GM18868 (cell line): ENCODE data around the gene RRAGC.
"Not testable (repeated sequence)": the region's sequence is repeated elsewhere in the genome, so short reads cannot be mapped to it uniquely, and the experiment has no call there.

ENCODE experiments used
- ATAC-seq: cut with Tn5 transposase; IDR thresholded peaks from one replicate; pipeline ENCODE4 v1.9.1; 2021; ENCODE audit warnings: mild to moderate bottlenecking, moderate library complexity; ENCODE audit not compliant: unreplicated experiment

RRAGC gene

GRCh38 chr1:38858833-38859560, 575 bp downstream of the RRAGC start:
- ATAC-seq = peak; percentile 25

GRCh38 chr1:38852780-38853179, 6.8 kb downstream of the RRAGC start:
- peak; percentile 46 for ATAC-seq

- ATAC-seq = no peak
Measured at GRCh38 chr1:38848071-38848470, 11.5 kb downstream of the RRAGC start.

- ATAC-seq = no peak
Measured at GRCh38 chr1:38846210-38846609, 13.4 kb downstream of the RRAGC start.

- not testable (repeated sequence) for ATAC-seq
Measured at GRCh38 chr1:38845088-38845487, 14.5 kb downstream of the RRAGC start.

- no peak for ATAC-seq
Measured at GRCh38 chr1:38840281-38840680, 19.3 kb downstream of the RRAGC start.

- ATAC-seq = no peak
Measured at GRCh38 chr1:38839363-38839762, 20.2 kb downstream of the RRAGC start.

GRCh38 chr1:38836316-38836715, 23.3 kb downstream of the RRAGC start:
- not testable (repeated sequence) for ATAC-seq

- no peak for ATAC-seq
Measured at GRCh38 chr1:38834937-38835827, 24.4 kb downstream of the RRAGC start.

- no peak for ATAC-seq
Measured at GRCh38 chr1:38834221-38834782, 25.3 kb downstream of the RRAGC start.

GRCh38 chr1:38833146-38833545, 26.4 kb downstream of the RRAGC start:
- ATAC-seq = no peak

- no peak for ATAC-seq
Measured at GRCh38 chr1:38832370-38832734, 27.2 kb downstream of the RRAGC start.

GRCh38 chr1:38831731-38832369, 27.7 kb downstream of the RRAGC start:
- ATAC-seq = no peak

- ATAC-seq = no peak
Measured at GRCh38 chr1:38829368-38829767, 30.2 kb downstream of the RRAGC start.

- no peak for ATAC-seq
Measured at GRCh38 chr1:38827318-38827717, 32.3 kb downstream of the RRAGC start.

GRCh38 chr1:38826886-38827285, 32.7 kb downstream of the RRAGC start:
- ATAC-seq = no peak

GRCh38 chr1:38826262-38826661, 33.3 kb downstream of the RRAGC start:
- ATAC-seq = no peak

- no peak for ATAC-seq
Measured at GRCh38 chr1:38820860-38821259, 38.7 kb downstream of the RRAGC start.

- ATAC-seq = no peak
Measured at GRCh38 chr1:38819516-38819915, 40.1 kb downstream of the RRAGC start.

GRCh38 chr1:38819040-38819439, 40.5 kb downstream of the RRAGC start:
- ATAC-seq = no peak
